LNCaP clone FGC (cell line): ENCODE measurements around the gene P2RX2.

Source experiments
- DNase-seq: peaks from one replicate; pipeline ENCODE4 v3.0.0-alpha.2; 2011; ENCODE audit warnings: low read depth
- H3K4me3 ChIP-seq: 2 replicates; pipeline ENCODE4 v1.5.1; 2011; ENCODE audit warnings: mild to moderate bottlenecking, low read depth, low read length, control low read depth
- TF ChIP-seq, protein P1 (sequence below): IDR thresholded peaks from 2 replicates; pipeline ENCODE4 v1.5.1; 2012; ENCODE audit warnings: mild to moderate bottlenecking; ENCODE audit not compliant: control insufficient read depth, insufficient read depth; ENCODE audit errors: extremely low read depth

The P2RX2 gene

DNA sequence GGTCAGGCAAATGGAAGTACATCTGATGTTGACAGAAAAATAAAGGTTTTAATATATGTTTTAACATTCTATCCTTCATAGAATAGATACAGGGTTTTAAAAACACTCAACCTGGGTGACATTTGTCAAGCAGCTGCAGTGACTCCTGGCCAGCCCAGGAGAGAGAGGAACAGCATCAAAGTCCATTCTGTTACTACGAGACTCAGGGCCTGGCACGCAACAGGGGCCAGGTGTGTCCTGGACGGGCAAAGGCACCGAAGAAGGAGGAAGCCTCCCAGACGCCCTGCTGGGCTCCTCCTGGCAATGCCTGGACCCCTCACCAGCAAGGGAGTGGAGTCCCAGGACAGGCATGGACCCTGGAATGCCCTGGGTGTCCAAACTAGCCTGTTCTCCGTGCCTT is 30.3 kb upstream of the P2RX2 start:
- no peak for DNase-seq
- TF ChIP-seq, protein P1, sequence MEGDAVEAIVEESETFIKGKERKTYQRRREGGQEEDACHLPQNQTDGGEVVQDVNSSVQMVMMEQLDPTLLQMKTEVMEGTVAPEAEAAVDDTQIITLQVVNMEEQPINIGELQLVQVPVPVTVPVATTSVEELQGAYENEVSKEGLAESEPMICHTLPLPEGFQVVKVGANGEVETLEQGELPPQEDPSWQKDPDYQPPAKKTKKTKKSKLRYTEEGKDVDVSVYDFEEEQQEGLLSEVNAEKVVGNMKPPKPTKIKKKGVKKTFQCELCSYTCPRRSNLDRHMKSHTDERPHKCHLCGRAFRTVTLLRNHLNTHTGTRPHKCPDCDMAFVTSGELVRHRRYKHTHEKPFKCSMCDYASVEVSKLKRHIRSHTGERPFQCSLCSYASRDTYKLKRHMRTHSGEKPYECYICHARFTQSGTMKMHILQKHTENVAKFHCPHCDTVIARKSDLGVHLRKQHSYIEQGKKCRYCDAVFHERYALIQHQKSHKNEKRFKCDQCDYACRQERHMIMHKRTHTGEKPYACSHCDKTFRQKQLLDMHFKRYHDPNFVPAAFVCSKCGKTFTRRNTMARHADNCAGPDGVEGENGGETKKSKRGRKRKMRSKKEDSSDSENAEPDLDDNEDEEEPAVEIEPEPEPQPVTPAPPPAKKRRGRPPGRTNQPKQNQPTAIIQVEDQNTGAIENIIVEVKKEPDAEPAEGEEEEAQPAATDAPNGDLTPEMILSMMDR, result no peak
- no peak overlapping the region for H3K4me3 ChIP-seq

DNA sequence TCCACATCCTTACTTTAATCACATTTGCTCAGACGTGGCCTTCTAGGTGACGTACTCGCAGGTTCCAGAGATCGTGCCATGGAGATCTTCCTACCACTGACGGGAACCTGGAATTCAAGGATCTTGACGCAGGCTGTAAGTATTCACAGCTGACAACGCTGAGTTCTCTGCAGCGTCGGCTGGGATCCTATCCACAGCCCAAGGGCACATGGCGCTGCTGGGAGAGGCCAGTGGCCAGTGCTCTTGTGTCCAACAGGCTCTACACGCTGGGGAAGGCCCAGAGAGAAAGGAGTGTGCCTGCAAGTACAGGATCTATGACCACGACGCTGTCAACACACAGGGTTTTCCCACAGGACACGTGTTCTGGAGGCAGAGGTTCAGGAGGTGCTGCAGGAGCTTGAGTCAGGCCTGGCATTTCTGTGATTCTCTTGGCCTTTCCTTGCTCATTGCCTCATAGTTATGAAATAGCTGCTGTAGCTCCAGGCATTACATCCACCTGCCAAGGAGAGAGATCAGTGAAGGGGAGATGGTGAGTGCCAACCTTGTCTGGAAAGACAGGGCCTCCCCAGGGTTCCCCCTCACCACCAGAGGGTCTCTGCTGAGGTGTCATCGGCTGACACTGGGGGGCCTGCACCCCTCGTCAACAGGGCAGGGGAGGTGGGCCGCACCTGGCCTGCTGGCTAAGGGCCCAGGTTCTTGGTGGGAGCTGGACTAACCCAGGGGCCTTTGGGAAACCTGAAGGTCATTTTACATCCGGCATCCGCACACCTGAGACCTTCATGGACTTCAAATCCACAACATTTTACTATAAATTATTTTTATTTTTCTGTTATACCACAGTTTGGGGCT is 29.5 kb upstream of the P2RX2 start:
- TF ChIP-seq, protein P1, result no peak
- no peak for DNase-seq
- no peak overlapping the region for H3K4me3 ChIP-seq

DNA sequence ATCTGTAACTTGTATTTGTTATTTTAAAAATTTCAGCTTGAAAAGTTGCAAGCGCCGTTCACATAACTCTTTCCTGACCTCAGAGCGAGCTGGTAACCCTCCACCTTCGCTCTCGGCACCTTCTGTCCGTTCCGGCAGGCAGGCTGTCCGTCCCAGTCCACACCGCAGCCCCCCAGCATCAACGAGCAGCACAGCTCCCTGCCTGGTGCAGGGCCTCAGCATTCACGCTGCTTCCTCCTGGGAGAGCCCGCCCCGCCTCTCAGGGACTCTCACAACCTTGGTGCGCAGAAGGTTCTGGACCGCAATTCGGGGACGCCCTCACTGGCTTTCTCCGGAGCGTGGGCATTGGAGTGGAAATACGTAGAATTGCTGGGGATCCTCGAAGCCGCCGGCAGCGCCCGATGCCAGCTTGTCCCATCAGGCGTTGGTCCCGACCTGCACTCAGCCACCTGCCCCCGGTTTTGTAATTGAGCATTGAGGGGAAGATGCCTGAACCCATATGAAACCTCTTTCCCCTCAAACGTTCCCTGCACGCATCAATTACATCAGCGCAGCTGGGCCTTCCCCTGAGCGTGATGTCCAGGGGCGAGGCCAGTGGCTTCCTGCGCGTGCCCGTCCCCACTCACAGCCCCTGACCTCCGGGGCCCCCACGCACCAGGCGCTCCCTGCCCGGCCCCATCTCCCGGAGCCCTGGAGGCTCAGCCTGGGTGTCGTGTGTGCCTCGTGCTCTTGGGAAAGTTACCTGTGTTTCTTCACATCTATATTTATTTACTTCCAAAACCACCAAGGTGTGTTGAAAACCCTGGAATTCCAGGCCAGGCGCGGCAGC is 27.3 kb upstream of the P2RX2 start:
- TF ChIP-seq, protein P1, result no peak
- H3K4me3 ChIP-seq, result no peak overlapping the region

DNA sequence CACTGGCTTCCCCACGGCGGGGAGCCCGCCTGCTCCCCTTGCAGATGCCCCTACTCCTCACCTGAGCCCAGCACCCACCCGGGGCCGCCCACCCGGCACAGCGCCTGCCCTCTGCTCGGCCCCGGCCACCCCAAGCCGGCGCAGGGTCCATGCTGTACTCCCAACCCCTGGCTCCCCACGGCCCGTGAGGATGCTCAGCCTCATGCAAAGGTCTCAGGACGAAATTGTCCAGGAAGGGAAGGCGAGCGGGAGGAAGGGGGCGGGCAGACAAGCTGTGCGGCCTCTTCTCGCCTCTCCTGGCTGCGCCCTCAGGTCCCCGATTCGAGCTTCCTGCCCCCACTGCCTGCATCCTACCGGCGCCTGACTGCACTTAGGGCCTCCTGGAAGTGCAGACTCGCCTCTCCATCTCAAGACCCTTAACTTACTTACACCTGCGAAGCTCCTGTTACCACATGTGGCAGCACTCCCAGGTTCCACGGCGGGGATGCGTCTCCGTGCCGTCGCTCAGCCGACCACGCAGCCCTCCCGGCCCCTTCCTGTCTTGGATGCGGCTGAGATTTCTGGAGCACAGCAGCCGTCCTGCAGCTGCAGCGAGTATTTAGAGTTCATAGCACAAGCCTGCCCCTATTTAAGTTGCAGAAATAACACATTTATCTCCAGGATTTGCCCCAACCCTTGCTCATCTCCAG is 26.1 kb upstream of the P2RX2 start:
- H3K4me3 ChIP-seq, result no peak overlapping the region
- TF ChIP-seq, protein P1, result no peak
- no peak for DNase-seq

More for the DNA sequence above, 27.3 kb upstream of the P2RX2 start:
- no peak for DNase-seq

DNA sequence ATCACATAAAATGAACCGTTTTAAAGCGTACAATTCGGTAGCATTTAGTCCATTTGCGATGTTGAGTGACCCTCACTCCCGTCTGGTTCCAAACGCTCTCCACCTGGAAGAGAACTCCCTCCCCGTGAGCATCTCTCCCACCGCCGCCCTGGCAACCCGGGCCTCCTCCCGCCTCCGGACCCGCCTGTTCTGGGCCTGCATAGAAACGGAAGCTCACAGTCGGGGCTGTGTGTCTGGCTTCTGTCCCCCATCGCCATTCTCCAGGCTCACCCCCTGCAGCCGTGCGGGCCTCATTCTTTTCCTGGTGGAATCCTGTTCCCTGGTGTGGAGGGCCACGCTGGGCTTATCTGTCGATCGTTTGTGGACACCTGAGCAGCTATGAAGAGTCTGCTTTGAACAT is 25.5 kb upstream of the P2RX2 start:
- TF ChIP-seq, protein P1, result no peak
- no peak for DNase-seq
- H3K4me3 ChIP-seq, result peak overlapping the region; percentile 49

DNA sequence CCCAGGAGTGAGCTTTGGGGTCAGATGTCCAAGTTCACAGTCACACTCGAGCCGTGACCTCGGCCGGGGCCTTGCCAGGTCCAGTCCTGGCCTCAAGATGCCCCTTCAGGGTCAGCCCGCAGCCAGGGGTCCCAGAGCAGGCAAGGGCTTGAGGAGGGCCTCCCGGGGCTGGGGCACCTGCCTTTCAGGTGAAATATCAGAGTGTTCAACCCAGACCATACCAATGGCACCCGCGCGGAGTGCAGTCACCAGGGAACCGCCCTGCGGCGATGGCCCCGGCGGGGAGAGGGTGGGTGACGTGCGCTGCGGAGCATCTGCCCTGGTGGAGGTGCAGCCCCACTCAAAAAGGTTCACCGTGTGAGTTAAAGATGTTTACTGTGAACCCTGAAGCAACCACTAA is 25.1 kb upstream of the P2RX2 start:
- TF ChIP-seq, protein P1, result no peak
- H3K4me3 ChIP-seq, result peak overlapping the region; percentile 49
- DNase-seq, result no peak
